PC-3 (cell line): ENCODE measurements around the gene TMEM44. TPM values are rescaled to one million over a fixed set of nuclear protein-coding genes. Genes with fewer than 3 reads are reported as not detected.

Experiments
- ATAC-seq: fragments of 200-7000 bp; cut with Tn5 transposase; 2 replicates; pipeline ENCODE4 v1.9.1; 2020; ENCODE audit warnings: mild to moderate bottlenecking, moderate library complexity
- BruUV-seq: library from RNA; stranded (reverse); fragments of 400-500 nt; replicated peaks from 2 replicates; lab custom pipeline; 2021; lab: Mats Ljungman, UMichigan
- CTCF ChIA-PET: fragments of 300-600 bp; sonication (Branson Sonifier 250); formaldehyde crosslinking; loops from one replicate; lab custom pipeline; 2022; ENCODE audit warnings: antibody characterized with exemption; lab: Charles Lee
- POLR2A ChIA-PET: fragments of 300-600 bp; sonication (Branson Sonifier 250); formaldehyde crosslinking; loops from one replicate; lab custom pipeline; 2022; ENCODE audit warnings: antibody characterized with exemption; ENCODE audit not compliant: unreplicated experiment; lab: Charles Lee
- DNase-seq: peaks from one replicate; pipeline ENCODE4 v3.0.0-alpha.2; 2015
- H2AFZ ChIP-seq: fragments of 300-600 bp; sonication (generic); 2 replicates; pipeline ENCODE4 v1.6.0; 2016; ENCODE audit warnings: antibody characterized with exemption, low read length
- H3F3A ChIP-seq: fragments of 300-600 bp; sonication (generic); one replicate; pipeline ENCODE4 v1.6.0; 2017; ENCODE audit warnings: antibody characterized with exemption, low read length, control low read depth, mild to moderate bottlenecking; ENCODE audit not compliant: unreplicated experiment
- H3K27ac ChIP-seq: fragments of 300-600 bp; sonication (generic); 2 replicates; pipeline ENCODE4 v1.5.1; 2016; ENCODE audit warnings: mild to moderate bottlenecking, low read length
- H3K27me3 ChIP-seq: fragments of 300-600 bp; sonication (generic); 2 replicates; pipeline ENCODE4 v1.6.1; 2016; ENCODE audit warnings: low read length, mixed read lengths
- H3K36me3 ChIP-seq: fragments of 300-600 bp; sonication (generic); 2 replicates; pipeline ENCODE4 v1.6.1; 2016; ENCODE audit warnings: low read depth, mixed run types, low read length, mixed read lengths
- H3K4me1 ChIP-seq: fragments of 300-600 bp; sonication (generic); 2 replicates; pipeline ENCODE4 v1.5.1; 2016; ENCODE audit warnings: low read length; ENCODE audit not compliant: insufficient read depth
- H3K4me2 ChIP-seq: fragments of 300-600 bp; sonication (generic); 2 replicates; pipeline ENCODE4 v1.6.0; 2016; ENCODE audit warnings: low read length
- H3K4me3 ChIP-seq: fragments of 300-600 bp; sonication (generic); 2 replicates; pipeline ENCODE4 v1.5.1; 2016; ENCODE audit warnings: mild to moderate bottlenecking, low read length, mixed read lengths
- H3K79me2 ChIP-seq: fragments of 300-600 bp; sonication (generic); 2 replicates; pipeline ENCODE4 v1.6.1; 2017; ENCODE audit warnings: low read length, mixed read lengths
- H3K9ac ChIP-seq: fragments of 300-600 bp; sonication (generic); 2 replicates; pipeline ENCODE4 v1.6.0; 2016; ENCODE audit warnings: mild to moderate bottlenecking, low read length
- H3K9me2 ChIP-seq: fragments of 300-600 bp; sonication (generic); replicated peaks from 2 replicates; pipeline ENCODE4 v1.6.1; 2016; ENCODE audit warnings: mixed run types, low read length, mixed read lengths
- H3K9me3 ChIP-seq: fragments of 300-600 bp; sonication (generic); 2 replicates; pipeline ENCODE4 v1.6.1; 2016; ENCODE audit warnings: low read length, mixed read lengths
- H4K20me1 ChIP-seq: fragments of 300-600 bp; sonication (generic); 2 replicates; pipeline ENCODE4 v1.6.1; 2016; ENCODE audit warnings: low read length, mixed read lengths
- EZH2 ChIP-seq: fragments of 300-600 bp; sonication (generic); IDR thresholded peaks from one replicate; pipeline ENCODE4 v1.6.1; 2017; ENCODE audit warnings: antibody characterized with exemption, mild to moderate bottlenecking, low read length; ENCODE audit not compliant: unreplicated experiment
- EZH2phosphoT487 ChIP-seq: fragments of 300-600 bp; sonication (generic); IDR thresholded peaks from 2 replicates; pipeline ENCODE4 v1.6.1; 2018; ENCODE audit warnings: mild to moderate bottlenecking, antibody characterized with exemption, low read length, borderline replicate concordance
- intact Hi-C: fragments of 100-400 bp; cut with micrococcal nuclease; formaldehyde crosslinking; loops from 2 replicates; pipeline ENCODE4 v1.9.0; 2023
- total RNA-seq: library from RNA; depleted of rRNA; stranded (reverse); fragments of >200 nt; gene quantifications from 2 replicates; pipeline ENCODE4 v1.2.3, GENCODE V29; 2014
- TF ChIP-seq, protein P1 (sequence below): fragments of 300-600 bp; sonication (generic); conservative IDR thresholded peaks from 2 replicates; pipeline ENCODE4 v1.5.1; 2017; ENCODE audit warnings: antibody characterized with exemption, low read depth, mild to moderate bottlenecking, low read length

TMEM44 gene
- total RNA-seq, 1 experiment from 2014 or later, result 16.6 TPM

DNA sequence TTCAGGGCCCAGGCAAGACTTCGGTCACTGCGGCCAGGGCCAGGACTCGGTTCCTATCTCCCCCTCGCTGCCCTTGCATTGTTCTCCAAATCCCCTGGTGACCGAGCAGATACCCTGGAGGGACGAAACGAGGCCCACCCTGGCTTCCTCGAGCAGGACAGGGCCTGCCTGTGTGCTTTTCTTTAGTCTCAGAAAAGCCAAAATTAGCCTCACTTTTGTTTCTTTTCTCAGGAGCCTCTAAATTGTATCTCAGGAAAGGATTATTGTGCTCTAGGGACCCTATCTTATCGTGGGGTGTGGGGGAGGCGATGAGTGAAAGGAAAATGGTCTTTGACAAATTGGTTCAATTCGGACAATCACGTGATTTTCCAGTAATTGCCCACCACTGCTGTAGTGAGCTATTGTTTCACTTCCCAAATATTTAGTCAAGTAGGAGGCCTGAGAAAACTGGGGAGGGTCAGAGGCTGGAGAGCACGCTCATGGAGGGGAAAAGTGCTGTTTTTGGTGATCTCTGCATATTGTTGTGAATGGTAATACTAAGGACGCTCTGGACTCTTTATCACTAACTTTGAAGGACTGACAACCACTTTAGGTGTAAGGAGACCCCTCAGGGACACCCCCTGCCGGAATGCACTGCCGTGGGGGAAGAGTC lies 61.6 kb downstream of the TMEM44 start:
- DNase-seq (no peak), ATAC-seq (no peak)
- Histone ChIP-seq H3K27ac (no peak overlapping the region), H3K9me3 (no peaks in the 10 kb centered on the region), H3K79me2 (no peaks in the 10 kb centered on the region), H3K9me2 (no peaks in the 10 kb centered on the region), H3K4me1 (peaks cover 25% of the 10 kb centered on the region), H3K4me2 (no peak overlapping the region), H4K20me1 (no peaks in the 10 kb centered on the region), H3F3A (no peaks in the 10 kb centered on the region), H3K4me3 (no peak overlapping the region), H2AFZ (no peak overlapping the region), H3K27me3 (no peaks in the 10 kb centered on the region), H3K9ac (no peak overlapping the region), H3K36me3 (no peaks in the 10 kb centered on the region)
- intact Hi-C loops, result loop anchor here (5.0 kb wide), 1 partner anchor 34 kb away; no protein-coding TSS in a partner anchor
- BruUV-seq, result no TSS peak
- ChIA-PET CTCF (interaction anchor here (1.2 kb wide), 1 partner anchor 99 kb away, joined by 4 read pairs; no protein-coding TSS in a partner anchor), POLR2A (no interaction called here)
- no peak for TF ChIP-seq EZH2phosphoT487
- TF ChIP-seq, protein P1, sequence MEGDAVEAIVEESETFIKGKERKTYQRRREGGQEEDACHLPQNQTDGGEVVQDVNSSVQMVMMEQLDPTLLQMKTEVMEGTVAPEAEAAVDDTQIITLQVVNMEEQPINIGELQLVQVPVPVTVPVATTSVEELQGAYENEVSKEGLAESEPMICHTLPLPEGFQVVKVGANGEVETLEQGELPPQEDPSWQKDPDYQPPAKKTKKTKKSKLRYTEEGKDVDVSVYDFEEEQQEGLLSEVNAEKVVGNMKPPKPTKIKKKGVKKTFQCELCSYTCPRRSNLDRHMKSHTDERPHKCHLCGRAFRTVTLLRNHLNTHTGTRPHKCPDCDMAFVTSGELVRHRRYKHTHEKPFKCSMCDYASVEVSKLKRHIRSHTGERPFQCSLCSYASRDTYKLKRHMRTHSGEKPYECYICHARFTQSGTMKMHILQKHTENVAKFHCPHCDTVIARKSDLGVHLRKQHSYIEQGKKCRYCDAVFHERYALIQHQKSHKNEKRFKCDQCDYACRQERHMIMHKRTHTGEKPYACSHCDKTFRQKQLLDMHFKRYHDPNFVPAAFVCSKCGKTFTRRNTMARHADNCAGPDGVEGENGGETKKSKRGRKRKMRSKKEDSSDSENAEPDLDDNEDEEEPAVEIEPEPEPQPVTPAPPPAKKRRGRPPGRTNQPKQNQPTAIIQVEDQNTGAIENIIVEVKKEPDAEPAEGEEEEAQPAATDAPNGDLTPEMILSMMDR, result no peak
- TF ChIP-seq EZH2, result no peak

DNA sequence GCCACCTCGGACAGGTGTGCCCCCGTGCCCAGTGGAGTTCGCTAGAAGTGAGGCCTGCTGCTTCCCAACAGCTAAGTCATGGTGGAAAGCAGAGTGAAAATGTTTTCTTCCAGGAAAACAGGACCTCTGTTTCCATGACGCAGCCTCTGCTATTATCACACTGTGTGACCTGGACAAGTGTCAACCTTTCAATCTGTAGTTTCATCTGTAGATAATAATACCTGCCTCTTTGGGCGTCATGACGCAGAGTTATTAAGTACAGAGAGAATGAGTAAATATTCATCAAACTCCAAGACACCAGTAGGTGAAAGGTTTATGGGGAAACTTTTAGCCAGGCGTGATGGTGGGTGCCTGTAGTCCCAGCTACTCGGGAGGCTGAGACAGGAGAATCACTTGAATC lies 62.3 kb downstream of the TMEM44 start:
- Histone ChIP-seq H3K9me2 (no peaks in the 10 kb centered on the region), H3K4me1 (peaks cover 21% of the 10 kb centered on the region), H3F3A (no peaks in the 10 kb centered on the region), H3K4me2 (no peak overlapping the region), H2AFZ (no peak overlapping the region), H4K20me1 (no peaks in the 10 kb centered on the region), H3K27me3 (no peaks in the 10 kb centered on the region), H3K27ac (no peak overlapping the region), H3K4me3 (no peak overlapping the region), H3K79me2 (no peaks in the 10 kb centered on the region), H3K36me3 (no peaks in the 10 kb centered on the region), H3K9me3 (no peaks in the 10 kb centered on the region), H3K9ac (no peak overlapping the region)
- CTCF ChIA-PET, result no interaction called here
- TF ChIP-seq, protein P1, result no peak
- TF ChIP-seq EZH2phosphoT487 (no peak), EZH2 (no peak)
- POLR2A ChIA-PET, result no interaction called here
- intact Hi-C loops, result loop anchor here (5.0 kb wide), 1 partner anchor 34 kb away; no protein-coding TSS in a partner anchor
- no peak for DNase-seq
- no TSS peak for BruUV-seq
- ATAC-seq, result no peak

DNA sequence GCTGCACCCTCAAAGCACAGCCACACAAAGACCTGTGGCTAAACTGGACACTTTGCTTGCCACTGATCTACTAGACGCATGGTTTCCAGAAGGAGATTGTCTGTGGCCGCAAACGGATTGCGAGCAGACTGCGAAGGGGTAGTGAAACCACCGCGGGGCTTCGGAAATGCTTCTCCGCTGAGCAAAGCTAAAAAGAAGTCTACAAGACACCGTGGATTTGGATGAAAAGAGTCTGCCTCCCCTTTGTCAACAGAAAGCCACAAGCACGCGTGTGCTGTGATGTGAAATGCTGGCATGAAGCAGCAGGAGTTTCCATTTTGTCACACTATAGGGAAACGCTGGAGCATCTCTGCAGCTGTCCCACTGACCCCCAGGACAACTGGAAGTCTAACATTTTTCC lies 63.0 kb downstream of the TMEM44 start:
- DNase-seq (no peak), ATAC-seq (no peak)
- no peak overlapping the region for H2AFZ ChIP-seq
- H4K20me1 ChIP-seq, result no peaks in the 10 kb centered on the region
- ChIA-PET CTCF (no interaction called here), POLR2A (interaction anchor here (0.6 kb wide), 1 partner anchor 153 kb away, joined by 9 read pairs; no protein-coding TSS in a partner anchor)
- H3K9ac ChIP-seq, result no peak overlapping the region
- no TSS peak for BruUV-seq
- no peaks in the 10 kb centered on the region for H3F3A ChIP-seq
- peaks cover 21% of the 10 kb centered on the region for H3K4me1 ChIP-seq
- H3K9me2 ChIP-seq, result no peaks in the 10 kb centered on the region
- no peak overlapping the region for H3K4me3 ChIP-seq
- no peaks in the 10 kb centered on the region for H3K36me3 ChIP-seq
- TF ChIP-seq EZH2phosphoT487 (no peak), EZH2 (no peak)
- TF ChIP-seq, protein P1, result no peak
- H3K27me3 ChIP-seq, result no peaks in the 10 kb centered on the region
- intact Hi-C loops, result loop anchor here (5.0 kb wide), 1 partner anchor 33 kb away; no protein-coding TSS in a partner anchor
- no peak overlapping the region for H3K27ac ChIP-seq
- no peaks in the 10 kb centered on the region for H3K9me3 ChIP-seq
- no peak overlapping the region for H3K4me2 ChIP-seq
- H3K79me2 ChIP-seq, result no peaks in the 10 kb centered on the region
